Stimulated activated CD4-positive, alpha-beta T cell treated with anti-CD3 and anti-CD28 coated beads, Interleukin-4, amount 100 ng/mL, for 4 hours (primary cell): ENCODE results near the gene NEK2.
A peak's percentile ranks its signal among the peaks of the same experiment; 100 is the strongest.
"Not testable (repeated sequence)": the region's sequence is repeated elsewhere in the genome, so short reads cannot be mapped to it uniquely, and the experiment has no call there.

Source experiments
- DNase-seq, 2 experiments: peaks; one replicate each; pipeline ENCODE4 v3.0.0-alpha.2; 2020

The NEK2 gene

GRCh38 chr1:211632117-211632807 lies 43.2 kb downstream of the NEK2 start:
- DNase-seq: no peak

GRCh38 chr1:211631168-211631567 lies 44.3 kb downstream of the NEK2 start:
- no peak for DNase-seq

GRCh38 chr1:211630236-211631081 lies 45.0 kb downstream of the NEK2 start:
- no peak for DNase-seq

GRCh38 chr1:211628417-211628816 lies 47.0 kb downstream of the NEK2 start:
- no peak for DNase-seq

GRCh38 chr1:211627259-211627658 lies 48.2 kb downstream of the NEK2 start:
- no peak for DNase-seq

GRCh38 chr1:211625866-211626265 lies 49.6 kb downstream of the NEK2 start:
- not testable (repeated sequence) for DNase-seq

GRCh38 chr1:211625040-211625439 lies 50.4 kb downstream of the NEK2 start:
- peak in 1 of 2 experiments; percentile 15 for DNase-seq

GRCh38 chr1:211623515-211623914 lies 51.9 kb downstream of the NEK2 start:
- no peak for DNase-seq

GRCh38 chr1:211621447-211622198 lies 53.8 kb downstream of the NEK2 start:
- DNase-seq: no peak

GRCh38 chr1:211620097-211620496 lies 55.3 kb downstream of the NEK2 start:
- DNase-seq: no peak

GRCh38 chr1:211619033-211619996 lies 56.1 kb downstream of the NEK2 start:
- DNase-seq: no peak

- DNase-seq: no peak
Measured at GRCh38 chr1:211616965-211617297, 58.5 kb downstream of the NEK2 start.

GRCh38 chr1:211616231-211616964 lies 59.0 kb downstream of the NEK2 start:
- no peak for DNase-seq

- no peak for DNase-seq
Measured at GRCh38 chr1:211614615-211615014, 60.8 kb downstream of the NEK2 start.

GRCh38 chr1:211613951-211614350 lies 61.5 kb downstream of the NEK2 start:
- DNase-seq: no peak

GRCh38 chr1:211613108-211613947 lies 62.1 kb downstream of the NEK2 start:
- DNase-seq: no peak

GRCh38 chr1:211612786-211613107 lies 62.7 kb downstream of the NEK2 start:
- no peak for DNase-seq
